ENCODE results near the gene ARHGAP32.
A peak's percentile ranks its signal among the peaks of the same experiment; 100 is the strongest.
"Not testable (repeated sequence)": the region's sequence is repeated elsewhere in the genome, so short reads cannot be mapped to it uniquely, and the experiment has no call there.

Gene ARHGAP32

GRCh38 chr11:129195682-129196081 lies 3.6 kb upstream of the ARHGAP32 start:
- no peak for DNase-seq

GRCh38 chr11:129191649-129192048 lies 476 bp downstream of the ARHGAP32 start:
- DNase-seq: no peak

GRCh38 chr11:129190087-129190486 lies 2.0 kb downstream of the ARHGAP32 start:
- DNase-seq: no peak

- no peak for DNase-seq
Measured at GRCh38 chr11:129189646-129190045, 2.5 kb downstream of the ARHGAP32 start.

GRCh38 chr11:129185082-129185481 lies 7.0 kb downstream of the ARHGAP32 start:
- DNase-seq: not testable (repeated sequence)

GRCh38 chr11:129184581-129184980 lies 7.5 kb downstream of the ARHGAP32 start:
- no peak for DNase-seq

- no peak for DNase-seq
Measured at GRCh38 chr11:129167315-129167714, 24.8 kb downstream of the ARHGAP32 start.

GRCh38 chr11:129163714-129164164 lies 28.4 kb downstream of the ARHGAP32 start:
- no peak for DNase-seq

- DNase-seq: not testable (repeated sequence)
Measured at GRCh38 chr11:129157080-129157479, 35.0 kb downstream of the ARHGAP32 start.

- DNase-seq: no peak
Measured at GRCh38 chr11:129155745-129156144, 36.4 kb downstream of the ARHGAP32 start.

GRCh38 chr11:129148487-129148886 lies 43.6 kb downstream of the ARHGAP32 start:
- no peak for DNase-seq

GRCh38 chr11:129146191-129146590 lies 45.9 kb downstream of the ARHGAP32 start:
- DNase-seq: no peak

- no peak for DNase-seq
Measured at GRCh38 chr11:129145276-129145675, 46.8 kb downstream of the ARHGAP32 start.

- no peak for DNase-seq
Measured at GRCh38 chr11:129144256-129144655, 47.9 kb downstream of the ARHGAP32 start.

- no peak for DNase-seq
Measured at GRCh38 chr11:129143335-129143734, 48.8 kb downstream of the ARHGAP32 start.

GRCh38 chr11:129141748-129142523 lies 50.2 kb downstream of the ARHGAP32 start:
- DNase-seq: peak; percentile 44

- no peak for DNase-seq
Measured at GRCh38 chr11:129131316-129131715, 60.8 kb downstream of the ARHGAP32 start.

- not testable (repeated sequence) for DNase-seq
Measured at GRCh38 chr11:129128881-129129620, 63.1 kb downstream of the ARHGAP32 start.

- no peak for DNase-seq
Measured at GRCh38 chr11:129119036-129119435, 73.1 kb downstream of the ARHGAP32 start.

GRCh38 chr11:129117595-129118350 lies 74.4 kb downstream of the ARHGAP32 start:
- no peak for DNase-seq

- DNase-seq: no peak
Measured at GRCh38 chr11:129115652-129116586, 76.2 kb downstream of the ARHGAP32 start.

- no peak for DNase-seq
Measured at GRCh38 chr11:129109701-129110100, 82.4 kb downstream of the ARHGAP32 start.

Measured in DMS 273 treated with DMSO at 0.1 percent for 48 hours (cell line).